ENCODE data around the gene ZSCAN21. TPM values are rescaled to one million over a fixed set of nuclear protein-coding genes. Genes with fewer than 3 reads are reported as not detected.

ZSCAN21 gene
- total RNA-seq, 1 experiment from 2014 or later = 7.3 TPM

DNA sequence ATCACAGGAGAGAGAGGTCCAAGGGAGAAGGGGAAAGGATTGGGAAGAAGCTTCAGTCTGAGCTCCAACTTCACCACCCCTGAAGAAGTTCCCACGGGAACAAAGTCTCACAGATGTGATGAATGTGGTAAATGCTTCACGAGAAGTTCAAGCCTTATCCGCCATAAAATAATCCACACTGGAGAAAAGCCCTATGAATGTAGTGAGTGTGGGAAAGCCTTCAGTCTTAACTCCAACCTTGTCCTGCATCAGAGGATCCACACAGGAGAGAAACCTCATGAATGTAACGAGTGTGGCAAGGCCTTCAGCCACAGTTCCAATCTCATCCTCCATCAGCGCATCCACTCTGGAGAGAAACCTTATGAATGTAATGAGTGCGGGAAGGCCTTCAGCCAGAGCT lies 16.0 kb upstream of the ZSCAN21 start:
- no peak overlapping the region for H2AFZ ChIP-seq (ENCODE audit: low read length)
- no peak overlapping the region for H3K4me3 ChIP-seq (ENCODE audit: low read length)
- H3K4me1 ChIP-seq (ENCODE audit: insufficient read depth, low read length) = no peaks in the 10 kb centered on the region
- no peak for DNase-seq
- H3K9me3 ChIP-seq (ENCODE audit: low read length) = no peaks in the 10 kb centered on the region
- intact Hi-C loops (cut with micrococcal nuclease) = no loop called here
- no peak overlapping the region for H3K4me2 ChIP-seq (ENCODE audit: low read length)
- POLR2A ChIA-PET (ENCODE audit: unreplicated experiment) = no interaction called here
- BruUV-seq (replicated peaks) = TSS peak; percentile 4
- TF ChIP-seq EZH2 (IDR thresholded peaks at IDR 0.05; ENCODE audit: low read length, unreplicated experiment) (no peak), CTCF (conservative IDR thresholded peaks at IDR 0.05; ENCODE audit: low read depth, low read length) (no peak), EZH2phosphoT487 (IDR thresholded peaks at IDR 0.05; ENCODE audit: borderline replicate concordance, low read length) (no peak)
- ATAC-seq = no peak
- H3K27ac ChIP-seq (ENCODE audit: low read length) = no peak overlapping the region
- no peaks in the 10 kb centered on the region for H3K79me2 ChIP-seq (ENCODE audit: low read length)
- peaks cover 16% of the 10 kb centered on the region; the same call in 1 of the 2 replicates for H3K36me3 ChIP-seq (ENCODE audit: low read depth, low read length)
- CTCF ChIA-PET = no interaction called here
- H4K20me1 ChIP-seq (ENCODE audit: low read length) = no peaks in the 10 kb centered on the region
- no peaks in the 10 kb centered on the region for H3F3A ChIP-seq (ENCODE audit: low read length, unreplicated experiment)
- H3K27me3 ChIP-seq (ENCODE audit: low read length) = no peaks in the 10 kb centered on the region
- no peaks in the 10 kb centered on the region for H3K9me2 ChIP-seq (replicated peaks; ENCODE audit: low read length)
- H3K9ac ChIP-seq (ENCODE audit: low read length) = no peak overlapping the region

- peaks cover 16% of the 10 kb centered on the region; the same call in 1 of the 2 replicates for H3K36me3 ChIP-seq (ENCODE audit: low read depth, low read length)
- CTCF ChIA-PET = no interaction called here
Observed at GRCh38 chr7:100034871-100035510, 14.6 kb upstream of the ZSCAN21 start.

More at GRCh38 chr7:100034871-100035510, 14.6 kb upstream of the ZSCAN21 start:
- Histone ChIP-seq H3K27me3 (ENCODE audit: low read length) (no peaks in the 10 kb centered on the region), H3K79me2 (ENCODE audit: low read length) (no peaks in the 10 kb centered on the region), H3K4me1 (ENCODE audit: insufficient read depth, low read length) (no peaks in the 10 kb centered on the region), H3K9ac (ENCODE audit: low read length) (no peak overlapping the region), H3K27ac (ENCODE audit: low read length) (no peak overlapping the region), H3K9me3 (ENCODE audit: low read length) (no peaks in the 10 kb centered on the region), H3F3A (ENCODE audit: low read length, unreplicated experiment) (no peaks in the 10 kb centered on the region), H3K4me2 (ENCODE audit: low read length) (no peak overlapping the region), H4K20me1 (ENCODE audit: low read length) (no peaks in the 10 kb centered on the region), H3K9me2 (replicated peaks; ENCODE audit: low read length) (no peaks in the 10 kb centered on the region), H2AFZ (ENCODE audit: low read length) (no peak overlapping the region), H3K4me3 (ENCODE audit: low read length) (no peak overlapping the region)
- no TSS peak for BruUV-seq (replicated peaks)
- DNase-seq (no peak), ATAC-seq (peak; percentile 55)
- POLR2A ChIA-PET (ENCODE audit: unreplicated experiment) = no interaction called here
- intact Hi-C loops (cut with micrococcal nuclease) = no loop called here
- TF ChIP-seq EZH2 (IDR thresholded peaks at IDR 0.05; ENCODE audit: low read length, unreplicated experiment) (no peak), CTCF (conservative IDR thresholded peaks at IDR 0.05; ENCODE audit: low read depth, low read length) (no peak), EZH2phosphoT487 (IDR thresholded peaks at IDR 0.05; ENCODE audit: borderline replicate concordance, low read length) (no peak)
